ENCODE data around the gene MSGN1.
"Not testable (repeated sequence)": the region's sequence is repeated elsewhere in the genome, so short reads cannot be mapped to it uniquely, and the experiment has no call there.

MSGN1 gene

DNA sequence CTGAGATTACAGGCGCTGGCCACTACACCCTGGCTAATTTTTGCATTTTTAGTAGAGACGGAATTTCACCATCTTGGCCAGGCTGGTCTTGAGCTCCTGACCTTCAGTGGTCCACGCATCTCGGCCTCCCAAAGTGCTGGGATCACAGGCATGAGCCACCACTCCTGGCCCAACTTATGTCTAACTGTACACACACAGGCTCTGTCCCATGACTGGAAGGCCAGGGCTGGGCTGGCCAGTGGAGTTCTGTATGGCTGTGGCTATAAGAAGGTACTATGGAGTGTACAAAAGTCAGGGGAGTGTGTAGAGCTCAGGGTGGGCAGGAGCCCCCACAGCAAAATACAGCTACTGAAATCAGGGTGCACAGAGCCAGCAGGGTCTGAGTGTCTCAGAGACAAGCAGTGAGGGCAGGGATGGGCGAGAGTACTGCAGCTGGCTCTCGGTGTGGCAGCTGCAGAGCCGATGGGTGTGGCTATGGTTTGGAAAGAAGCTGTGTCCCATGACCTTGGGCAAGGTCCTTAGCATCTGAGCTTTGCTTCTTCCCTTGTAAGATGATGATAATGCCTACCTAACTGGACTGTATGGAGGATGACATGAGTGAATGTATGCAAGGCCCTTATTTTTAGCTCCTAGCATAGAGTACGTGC lies 10.4 kb upstream of the MSGN1 start:
- DNase-seq = no peak

DNA sequence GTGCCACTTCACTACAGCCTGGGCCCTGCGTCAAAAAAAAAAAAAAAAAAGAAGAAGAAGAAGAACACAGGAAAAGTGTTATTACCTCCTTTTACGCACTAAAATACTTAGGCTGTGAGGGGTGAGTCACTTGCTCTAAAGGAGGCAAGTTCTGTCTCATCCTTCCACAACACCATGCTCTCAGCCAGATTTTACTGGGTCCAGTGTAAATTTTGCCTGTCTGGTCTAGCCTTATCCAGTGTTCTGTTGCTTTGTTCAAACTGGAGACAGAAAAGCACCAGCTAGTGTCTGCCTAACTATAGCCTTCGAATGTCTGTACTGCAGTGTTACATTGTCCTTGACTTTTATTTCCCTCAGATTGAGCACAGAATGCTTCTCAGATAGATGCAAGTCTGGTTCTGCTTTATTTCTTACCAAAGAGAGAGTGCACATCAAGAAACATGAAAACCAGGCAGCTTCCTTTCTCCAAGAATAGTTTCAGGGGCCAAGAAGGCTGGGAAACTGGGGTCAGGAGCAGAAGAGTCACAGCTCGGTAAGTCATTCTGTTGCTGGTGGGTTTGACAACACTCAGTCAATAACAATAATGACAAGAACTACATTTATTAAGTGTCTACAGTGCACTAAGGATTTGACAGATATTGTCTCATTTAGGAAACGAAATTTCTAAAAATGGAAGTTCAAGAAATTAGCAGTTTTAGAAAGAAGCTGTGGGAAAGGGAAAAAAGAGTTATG lies 3.1 kb upstream of the MSGN1 start:
- no peak for DNase-seq

DNA sequence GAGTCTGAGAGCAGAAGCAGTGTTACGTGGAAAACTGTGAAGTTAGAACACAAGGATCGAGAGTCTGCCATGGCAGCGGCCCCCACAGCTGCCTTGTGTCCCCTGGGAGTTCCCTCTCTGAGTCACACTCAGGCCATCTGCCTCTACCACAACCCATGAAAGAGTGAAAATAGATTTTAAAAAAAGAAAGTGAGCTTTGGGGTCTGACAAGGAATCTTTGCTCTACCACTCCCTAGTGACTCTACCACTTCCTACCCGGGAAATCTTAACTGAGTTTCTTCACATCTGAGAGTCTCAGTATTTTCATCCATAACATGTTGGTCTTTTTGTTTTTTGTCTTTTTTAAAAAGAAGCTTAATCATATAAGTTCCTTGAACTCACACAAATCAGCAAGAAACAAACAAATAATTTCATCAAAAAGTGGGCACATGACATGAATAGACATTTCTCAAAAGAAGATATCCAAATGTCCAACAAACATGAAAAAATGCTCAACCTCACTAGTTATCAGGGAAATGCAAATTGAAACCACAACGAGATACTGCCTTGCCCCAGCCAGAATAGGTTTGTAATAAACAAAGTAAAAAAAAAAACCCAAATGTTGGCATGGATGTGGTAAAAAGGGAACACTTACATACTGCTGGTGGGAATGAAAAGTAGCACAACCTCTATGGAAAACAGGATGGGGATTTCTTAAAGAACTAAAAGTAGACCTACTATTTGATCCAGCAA lies 2.4 kb upstream of the MSGN1 start:
- no peak for DNase-seq

DNA sequence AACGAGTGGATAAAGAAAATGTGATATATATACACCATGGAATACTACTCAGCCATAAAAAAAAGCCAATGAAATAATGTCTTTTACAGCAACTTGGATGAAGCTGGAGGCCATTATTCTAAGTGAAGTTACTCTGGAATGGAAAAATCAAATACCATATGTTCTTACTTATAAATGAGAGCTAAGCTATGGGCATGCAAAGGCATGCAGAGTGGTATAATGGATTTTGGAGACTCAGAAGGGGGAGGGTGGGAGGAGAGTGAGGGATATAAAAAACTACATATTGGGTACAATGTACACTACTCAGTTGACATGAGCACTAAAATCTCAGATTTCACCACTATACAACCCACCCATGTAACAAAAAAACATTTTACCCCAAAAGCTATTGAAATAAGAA lies 1.7 kb upstream of the MSGN1 start:
- no peak for DNase-seq

DNA sequence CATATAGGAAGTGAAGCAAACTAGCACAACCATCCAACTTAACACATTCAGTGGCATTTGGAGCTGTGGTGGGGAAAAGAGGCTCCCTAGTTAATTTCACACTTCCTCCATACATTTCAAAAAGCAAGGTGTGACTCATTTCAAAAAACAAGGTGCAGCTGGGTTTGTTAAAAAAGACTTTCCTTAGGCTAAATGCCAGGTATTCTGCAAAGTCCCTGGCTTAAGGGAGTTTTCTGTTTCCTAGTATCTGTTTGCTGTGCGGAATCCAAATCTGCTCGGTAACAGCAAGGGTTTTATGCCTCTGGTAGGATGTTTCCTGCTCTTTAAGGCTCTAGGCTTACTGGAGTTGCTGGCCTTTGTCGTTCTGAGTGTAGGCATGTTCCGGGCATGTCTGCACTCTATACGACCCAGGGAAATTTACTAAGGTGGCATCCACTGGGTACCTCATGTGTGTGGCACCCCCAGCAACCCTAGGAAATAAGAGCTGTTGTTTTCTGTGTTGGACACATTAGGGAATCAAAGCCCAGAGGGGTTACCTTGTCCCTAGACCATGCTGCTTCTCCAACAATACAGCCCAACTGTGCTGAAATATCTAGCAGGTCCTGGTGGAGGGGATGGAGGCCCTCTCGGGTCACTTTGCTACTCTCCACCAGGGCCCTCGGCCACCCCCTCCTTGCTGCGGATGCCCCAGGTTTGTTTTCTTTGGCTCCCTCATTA lies 634 bp upstream of the MSGN1 start:
- DNase-seq = no peak

DNA sequence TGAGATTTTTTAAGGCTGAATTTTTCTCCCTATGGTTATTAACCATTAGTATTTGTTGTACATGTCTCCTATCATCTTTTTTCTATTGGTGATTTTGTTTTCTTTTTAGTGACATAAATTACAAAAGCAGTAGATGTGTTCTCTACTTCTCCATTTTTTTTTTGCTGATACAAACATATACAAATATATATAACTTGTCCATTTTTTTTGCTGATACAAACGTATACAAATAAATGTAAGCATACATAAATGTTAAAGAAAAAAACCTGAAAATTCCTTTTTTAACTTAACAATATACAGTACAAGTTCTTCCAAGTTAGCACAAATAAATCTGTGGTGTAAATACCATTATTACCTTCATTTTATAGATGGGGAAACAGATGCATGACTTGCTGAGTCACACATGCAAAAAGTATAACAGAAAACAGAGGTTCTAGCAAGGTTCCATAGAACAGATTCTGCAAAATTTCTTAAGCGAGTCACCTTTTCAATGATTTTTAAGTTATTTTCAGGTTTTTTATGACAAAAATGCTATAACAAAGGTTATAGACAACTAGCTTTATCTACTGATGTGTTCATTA lies 2.1 kb downstream of the MSGN1 start:
- DNase-seq = no peak

DNA sequence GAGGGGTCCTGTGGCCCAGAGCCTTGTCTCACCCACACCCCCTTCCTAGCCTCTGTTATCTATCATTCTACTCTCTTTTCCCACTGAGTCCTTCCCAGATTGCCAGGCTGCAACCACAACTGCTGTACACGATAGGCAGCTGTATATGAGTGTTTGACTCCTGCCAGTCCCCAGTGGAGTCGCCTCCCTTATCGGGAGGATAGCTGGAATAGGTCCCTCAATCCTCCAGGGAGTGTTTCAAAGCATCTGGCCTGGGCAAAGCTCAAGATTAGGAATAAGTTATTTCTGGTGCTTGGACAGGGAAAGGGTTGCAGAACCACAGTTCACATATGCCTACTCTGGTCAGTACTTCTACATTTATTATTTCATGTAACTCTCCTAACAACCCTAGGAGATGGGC lies 4.8 kb downstream of the MSGN1 start:
- no peak for DNase-seq

DNA sequence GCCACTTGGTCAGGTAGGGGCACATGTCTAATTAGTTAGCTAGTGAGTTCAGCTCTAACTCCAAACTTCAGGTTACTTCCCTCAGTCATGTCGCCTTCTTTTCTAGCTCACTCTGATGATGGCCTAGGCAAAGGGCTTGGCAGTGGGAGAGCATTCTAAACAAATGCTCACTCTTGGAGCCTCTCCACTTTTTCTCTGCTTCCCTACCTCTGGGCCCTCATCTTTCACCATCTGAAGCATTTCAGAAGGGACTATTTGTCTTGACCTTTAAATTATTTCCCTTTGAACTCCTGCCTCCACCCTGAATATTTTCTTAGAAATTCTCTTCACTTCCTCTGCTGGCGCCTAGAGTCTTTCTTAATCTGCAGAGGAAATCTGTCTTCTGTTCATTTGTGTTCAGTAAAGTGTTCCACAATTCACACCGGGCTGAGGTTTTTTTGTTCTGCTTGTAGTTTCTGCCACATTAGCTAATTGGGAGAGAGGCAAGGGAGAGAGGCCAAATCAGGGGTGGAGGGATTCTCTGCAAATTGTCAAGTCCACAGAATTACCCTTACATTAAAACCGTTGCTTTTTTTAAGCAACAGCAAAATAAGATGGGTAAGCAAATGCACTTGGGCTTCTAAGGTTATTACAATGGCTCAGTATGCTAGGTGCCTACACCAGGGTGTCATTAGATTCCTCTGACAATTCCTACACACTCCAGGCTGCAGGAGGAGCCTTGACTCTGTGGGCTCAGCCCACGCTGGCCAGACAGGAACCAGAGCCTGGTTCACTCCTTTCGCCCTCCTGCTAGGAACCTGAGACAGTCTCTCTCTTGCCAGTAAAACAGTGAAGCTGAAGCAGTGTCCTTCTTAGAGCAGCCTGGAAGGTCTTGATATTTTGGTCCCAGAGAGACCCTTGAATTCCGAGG lies 5.5 kb downstream of the MSGN1 start:
- no peak for DNase-seq

DNA sequence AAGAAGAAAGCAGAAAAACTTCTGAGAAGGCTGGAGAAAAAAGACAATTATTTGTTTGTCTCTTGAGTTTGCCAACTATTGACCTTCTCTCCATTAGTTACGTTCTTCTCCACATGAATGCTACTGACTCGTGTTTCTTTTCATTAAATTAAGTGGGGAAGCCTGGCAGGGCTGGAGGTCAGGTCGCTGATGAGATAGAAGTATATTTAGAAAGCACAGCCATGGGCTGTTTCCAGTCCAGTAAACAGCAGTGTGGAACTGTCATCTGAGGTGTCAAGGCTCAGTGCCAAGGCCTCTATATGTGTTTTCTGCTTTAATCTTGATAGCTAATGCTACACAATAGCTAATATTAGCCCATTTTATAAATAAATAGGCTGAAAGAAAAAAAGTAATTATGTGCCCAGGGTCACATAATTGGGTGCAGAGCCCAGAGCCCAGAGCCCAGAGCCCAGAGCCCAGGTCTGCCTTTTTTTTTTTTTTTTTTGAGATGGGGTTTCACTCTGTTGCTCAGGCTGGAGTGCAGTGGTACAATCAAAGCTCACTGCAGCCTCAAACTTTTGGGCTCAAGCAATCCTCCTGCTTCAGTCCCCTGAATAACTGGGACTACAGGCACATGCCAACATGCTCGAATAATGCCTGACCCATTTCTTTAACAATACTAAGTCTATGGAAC lies 6.3 kb downstream of the MSGN1 start:
- DNase-seq = no peak

DNA sequence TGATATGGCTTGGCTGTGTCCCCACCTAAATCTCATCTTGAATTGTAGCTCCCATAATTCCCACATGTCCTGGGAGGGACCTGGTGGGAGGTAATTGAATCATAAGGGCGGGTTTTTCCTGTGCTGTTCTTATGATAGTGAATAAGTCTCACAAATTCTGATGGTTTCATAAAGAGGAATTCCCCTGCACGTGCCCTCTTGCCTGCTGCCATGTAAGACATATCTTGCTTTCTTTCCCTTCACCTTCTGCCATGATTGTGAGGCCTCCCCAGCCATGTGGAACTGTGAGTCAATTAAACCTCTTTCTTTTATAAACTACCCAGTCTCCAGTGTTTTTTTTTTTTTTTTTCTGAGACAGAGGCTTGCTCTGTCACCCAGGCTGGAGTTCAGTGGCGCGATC lies 7.4 kb downstream of the MSGN1 start:
- not testable (repeated sequence) for DNase-seq

DNA sequence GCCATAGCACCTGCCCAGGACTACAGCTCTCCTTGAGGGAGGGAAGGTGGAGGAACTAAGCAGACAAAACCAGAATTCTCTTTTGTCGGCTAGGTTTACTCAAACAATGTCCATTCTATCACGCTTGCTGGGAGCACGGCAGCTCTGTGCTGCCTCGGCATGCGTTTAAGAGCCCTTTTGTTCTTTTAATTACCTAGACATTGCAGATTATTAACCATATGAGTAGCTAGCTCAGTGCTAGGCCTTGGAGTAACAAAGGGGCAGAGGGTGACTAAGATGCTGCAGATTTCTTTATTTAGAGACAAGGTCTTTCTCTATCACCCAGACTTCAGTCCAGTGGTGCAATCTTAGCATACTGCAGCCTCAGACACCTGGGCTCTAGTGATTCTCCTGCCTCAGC lies 11.1 kb downstream of the MSGN1 start:
- DNase-seq = no peak

DNA sequence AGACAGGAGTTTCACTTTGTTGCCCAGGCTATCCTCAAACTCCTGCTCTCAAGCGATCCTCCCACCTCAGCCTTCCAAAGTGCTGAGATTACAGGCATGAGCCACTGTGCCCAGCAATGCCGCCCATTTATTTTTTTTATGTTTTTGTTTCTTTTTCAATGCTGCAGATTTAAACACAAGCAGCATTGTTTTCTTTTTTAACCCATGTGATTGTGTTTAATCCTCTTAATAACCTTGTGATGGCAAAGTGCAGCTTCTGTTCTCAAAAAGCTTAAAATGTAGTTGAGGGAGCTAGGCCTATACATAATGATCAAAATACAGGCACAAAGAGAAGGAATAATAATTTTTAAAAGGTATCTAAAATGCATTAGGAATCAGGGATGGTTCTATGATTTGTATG lies 11.5 kb downstream of the MSGN1 start:
- DNase-seq = no peak

DNA sequence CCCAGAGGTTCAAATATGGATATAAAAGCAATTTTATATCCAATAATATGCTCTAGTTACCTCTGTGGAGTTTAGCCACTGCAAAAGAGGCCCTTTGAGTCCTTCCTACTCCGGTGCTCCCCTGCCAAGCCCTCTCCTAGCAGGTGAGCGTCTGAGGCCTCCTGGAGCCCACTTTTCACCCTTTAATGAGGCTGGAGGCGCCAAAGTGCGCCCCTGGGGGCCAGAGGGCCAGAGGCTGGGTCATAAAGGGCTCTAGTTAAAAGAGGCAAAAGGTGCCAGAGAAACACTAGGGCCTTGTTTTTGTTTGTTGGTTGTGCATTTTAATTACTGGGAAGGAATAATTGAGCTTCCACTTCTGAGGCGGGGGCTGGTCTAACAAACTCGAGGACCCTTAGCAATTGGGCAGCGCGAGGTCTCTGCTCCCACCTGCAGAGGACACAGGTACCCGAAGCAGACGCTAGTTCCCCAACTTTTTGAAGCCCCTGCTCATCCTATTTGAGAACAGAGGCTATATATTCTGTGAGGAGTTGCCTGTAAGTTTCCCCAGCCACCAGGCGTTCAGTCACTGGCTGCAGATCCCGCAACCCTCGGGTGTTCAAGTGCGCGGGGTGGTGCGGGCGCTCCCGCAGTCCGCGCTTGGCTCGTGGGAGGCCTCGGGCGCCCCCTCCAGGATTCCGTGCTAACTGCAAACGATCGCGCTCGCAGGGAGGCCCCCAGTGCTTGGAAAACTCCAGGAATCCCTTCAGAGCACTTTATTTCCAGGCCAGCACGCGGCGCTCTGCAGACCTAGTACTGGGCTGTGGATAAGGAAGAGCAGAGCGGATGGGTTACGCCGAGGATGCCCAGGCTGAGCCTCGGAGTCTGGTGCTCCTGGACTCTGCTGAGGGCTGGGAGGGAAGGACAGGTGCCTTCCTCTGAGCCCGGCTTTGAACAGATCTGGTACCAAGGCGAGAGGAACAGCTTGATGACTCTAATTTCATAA lies 14.1 kb downstream of the MSGN1 start:
- peak; percentile 29 for DNase-seq

DNA sequence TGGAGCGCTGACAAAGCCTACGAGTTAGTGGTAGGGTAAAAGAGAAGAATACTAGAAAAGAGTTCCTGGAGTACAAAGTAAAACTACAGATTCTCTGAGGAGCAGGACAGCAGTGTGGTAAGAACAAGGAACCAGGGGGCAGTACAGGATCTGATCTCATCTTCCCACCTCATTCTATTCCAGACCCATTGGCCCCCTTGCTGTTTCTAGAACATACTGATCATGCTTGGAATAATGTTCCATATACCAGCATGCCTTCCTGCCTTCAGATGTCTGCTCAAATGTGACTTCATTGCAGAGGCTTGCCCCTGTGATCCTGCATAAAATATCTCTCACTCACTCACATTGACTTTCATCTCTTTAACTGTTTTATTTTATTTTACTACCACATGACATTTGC lies 19.3 kb downstream of the MSGN1 start:
- no peak for DNase-seq

DNA sequence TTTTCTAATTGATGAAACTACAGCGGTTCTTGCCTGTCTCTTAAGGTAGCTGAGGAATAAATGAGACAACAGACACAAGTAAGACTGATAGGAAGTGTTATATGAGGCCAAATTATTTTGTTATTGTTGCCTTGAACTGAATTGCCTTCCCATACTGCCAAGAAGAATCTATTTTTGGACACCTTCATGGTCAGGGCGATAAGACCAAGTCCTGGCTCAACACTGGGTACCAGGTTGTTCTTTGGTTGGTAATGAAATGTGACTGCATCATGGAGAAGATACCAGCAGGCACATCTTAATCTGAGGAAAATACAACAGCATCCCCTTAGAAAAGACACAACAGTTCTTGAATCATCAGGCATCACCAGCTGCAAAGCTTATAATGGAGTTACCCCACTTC lies 23.7 kb downstream of the MSGN1 start:
- DNase-seq = no peak

DNA sequence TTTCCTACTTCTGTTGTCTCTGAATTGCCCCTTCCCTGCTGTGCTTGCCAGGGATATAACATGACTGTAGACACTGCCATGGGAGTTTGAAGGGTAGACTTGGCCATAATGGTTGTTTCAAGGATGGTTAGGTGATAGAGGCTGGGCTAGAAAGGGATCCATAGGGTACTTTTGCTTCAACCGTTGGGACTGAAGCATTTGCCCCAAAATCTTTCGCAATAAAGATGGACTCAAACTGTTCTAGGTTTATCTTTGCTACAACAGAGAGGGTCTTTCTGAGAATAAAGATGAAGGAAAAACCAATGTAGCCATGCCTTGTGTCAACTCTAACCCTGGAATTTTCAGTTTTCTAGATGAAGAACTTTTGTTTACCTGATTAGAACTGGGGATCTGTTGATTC lies 27.2 kb downstream of the MSGN1 start:
- DNase-seq = no peak

DNA sequence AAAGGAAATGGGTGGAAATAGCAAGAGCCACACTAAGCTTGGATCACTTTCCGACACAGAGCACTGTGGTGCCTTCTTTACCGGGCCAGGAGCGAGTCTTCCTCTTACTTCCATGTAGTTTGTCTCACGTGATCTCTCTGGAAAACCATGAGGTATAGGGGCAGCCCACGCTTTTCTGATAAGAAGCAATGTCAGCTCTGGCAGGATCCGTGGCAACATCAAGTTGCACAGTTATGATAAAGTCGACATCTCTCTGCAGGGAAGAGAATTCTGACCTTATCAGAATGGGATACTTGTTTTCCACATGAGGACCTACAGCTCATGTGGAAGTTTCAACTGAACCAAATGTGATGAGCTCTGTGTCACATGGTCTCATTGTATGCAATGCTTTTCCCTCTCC lies 29.5 kb downstream of the MSGN1 start:
- DNase-seq = no peak

DNA sequence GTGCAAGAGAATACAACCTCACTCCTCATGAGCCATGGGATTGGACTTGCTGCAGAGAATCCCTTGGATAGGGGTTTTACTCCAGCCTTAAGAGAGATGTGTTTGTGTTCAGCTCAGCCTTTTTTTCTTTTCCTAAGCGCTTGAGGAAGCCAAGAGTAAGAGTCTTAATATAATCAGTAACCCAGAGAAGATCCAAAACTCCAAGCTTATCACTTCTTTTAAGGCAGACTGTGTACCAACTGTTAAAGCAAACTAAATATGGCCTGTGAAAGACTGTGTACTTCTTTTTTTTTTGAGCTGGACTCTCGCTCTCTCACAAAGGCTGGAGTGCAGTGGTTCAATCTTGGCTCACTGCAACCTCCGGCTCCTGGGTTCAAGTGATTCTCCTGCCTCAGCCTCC lies 30.4 kb downstream of the MSGN1 start:
- no peak for DNase-seq

DNA sequence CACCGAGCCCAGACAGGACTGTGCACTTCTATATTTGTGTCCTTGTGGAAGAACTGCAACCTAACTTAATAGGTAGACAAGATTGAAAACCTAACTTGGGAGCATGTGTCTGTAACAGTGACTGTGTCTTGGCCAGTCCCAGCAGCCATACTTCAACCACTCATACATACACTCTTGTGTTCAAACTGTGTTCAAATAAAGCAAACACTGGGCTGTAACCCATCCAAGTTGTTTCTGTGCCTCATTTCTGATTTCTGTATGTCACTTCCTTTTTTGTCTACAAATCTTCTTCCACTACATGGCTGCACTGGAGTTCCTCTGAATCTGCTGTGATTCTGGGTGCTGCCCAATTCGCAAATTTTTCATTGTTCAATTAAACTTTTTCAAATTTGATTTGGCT lies 31.0 kb downstream of the MSGN1 start:
- DNase-seq = no peak

DNA sequence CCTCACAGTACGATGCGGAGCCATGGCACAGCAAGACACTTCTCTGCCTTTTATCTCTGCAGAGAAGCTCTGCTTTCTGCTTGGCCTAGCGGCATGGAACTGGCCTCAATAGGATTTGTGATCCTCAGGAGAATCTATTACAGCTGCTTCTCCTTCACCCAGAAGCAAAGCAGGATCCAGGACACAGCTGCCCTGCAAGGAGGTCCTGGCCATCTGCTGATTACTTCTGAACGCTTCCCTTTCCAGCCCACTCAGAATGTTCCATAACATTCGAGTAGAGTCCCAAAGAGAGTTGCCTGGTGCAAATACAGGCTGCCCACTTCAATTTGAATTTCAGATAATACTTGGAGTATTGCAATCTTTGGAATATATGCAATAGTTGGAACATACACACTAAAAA lies 33.0 kb downstream of the MSGN1 start:
- no peak for DNase-seq

Data from amniotic stem cell (primary cell).